Vagina (tissue), 2 donors: ENCODE measurements around the gene DAPK3. TPM values are rescaled to one million over a fixed set of nuclear protein-coding genes. Genes with fewer than 3 reads are reported as not detected.

ENCODE experiments used
- DNase-seq, 2 donors: peaks; one replicate each; pipeline ENCODE4 v3.0.0-alpha.2; 2017; ENCODE audit errors: extremely low spot score in 2 of 2
- H3K27ac ChIP-seq: fragments of 200-600 bp; sonication (generic); one replicate; pipeline ENCODE4 v1.5.1; 2019
- H3K27me3 ChIP-seq: fragments of 200-600 bp; sonication (generic); one replicate; pipeline ENCODE4 v1.5.1; 2019
- H3K36me3 ChIP-seq, 2 donors: fragments of 200-600 bp; sonication (generic); one replicate each; pipeline ENCODE4 v1.5.1; 2017 to 2019
- H3K4me1 ChIP-seq: fragments of 200-600 bp; sonication (generic); one replicate; pipeline ENCODE4 v1.5.1; 2019
- H3K4me3 ChIP-seq, 2 donors: fragments of 200-600 bp; sonication (generic); 1 replicate in 1 of 2; 2 replicates in 1 of 2; pipeline ENCODE4 v1.5.1; 2016 to 2019
- H3K9me3 ChIP-seq: fragments of 200-600 bp; sonication (generic); one replicate; pipeline ENCODE4 v1.5.1; 2019
- CTCF ChIP-seq, 3 experiments: fragments of 450-650 bp in 2 of 3; fragments of 200-600 bp in 1 of 3; sonication (generic) in 1 of 3; IDR thresholded peaks; one replicate each; pipeline ENCODE4 v1.5.1; 2017 to 2019; ENCODE audit warnings: antibody characterized with exemption in 3 of 3, mild to moderate bottlenecking in 2 of 3, moderate library complexity in 2 of 3
- POLR2A ChIP-seq, 2 donors: fragments of 450-650 bp; IDR thresholded peaks; one replicate each; pipeline ENCODE4 v1.6.1; 2017; ENCODE audit warnings: antibody characterized with exemption in 2 of 2, mild to moderate bottlenecking in 2 of 2, moderate library complexity in 2 of 2
- POLR2AphosphoS5 ChIP-seq, 2 donors: sonication (generic); formaldehyde crosslinking; IDR thresholded peaks; one replicate each; pipeline ENCODE4 v1.9.0; 2017; ENCODE audit warnings: antibody characterized with exemption in 2 of 2, mild to moderate bottlenecking in 2 of 2, low read depth in 1 of 2; ENCODE audit not compliant: insufficient read depth in 1 of 2
- intact Hi-C: fragments of 100-400 bp; cut with DNase I; formaldehyde crosslinking; loops from one replicate; pipeline ENCODE4 v1.15.1; 2023
- total RNA-seq: library from RNA; depleted of rRNA; stranded (reverse); fragments of >200 nt; gene quantifications from one replicate; pipeline ENCODE4 v1.2.3, GENCODE V29; 2016

Gene DAPK3
- total RNA-seq, 1 donor from 2014 or later = 62.4 TPM

GRCh38 chr19:3980353-3981251 is 9.7 kb upstream of the DAPK3 start:
- TF ChIP-seq POLR2AphosphoS5 (IDR thresholded peaks at IDR 0.05; ENCODE audit: insufficient read depth in 1 of 2, low read depth in 1 of 2) = no peak
- TF ChIP-seq CTCF (IDR thresholded peaks at IDR 0.05) = no peak
- TF ChIP-seq POLR2A (IDR thresholded peaks at IDR 0.05) = no peak
- no peaks in the 10 kb centered on the region for H3K27me3 ChIP-seq
- DNase-seq = peak in 1 of 2 donors; percentile 87
- H3K27ac ChIP-seq = no peak overlapping the region
- no peaks in the 10 kb centered on the region for H3K9me3 ChIP-seq
- H3K4me1 ChIP-seq = peaks cover 21% of the 10 kb centered on the region
- H3K36me3 ChIP-seq = peaks cover 3 to 88% of the 10 kb centered on the region in 2 donors
- H3K4me3 ChIP-seq = no peak overlapping the region
- intact Hi-C loops = loop anchor here (10.0 kb wide), 1 partner anchor 224 kb away; no protein-coding TSS in a partner anchor

GRCh38 chr19:3979674-3980352 is 8.9 kb upstream of the DAPK3 start:
- intact Hi-C loops = loop anchor here (10.0 kb wide), 1 partner anchor 225 kb away; no protein-coding TSS in a partner anchor
- peak in 1 of 2 donors; percentile 40 for TF ChIP-seq POLR2AphosphoS5 (IDR thresholded peaks at IDR 0.05; ENCODE audit: insufficient read depth in 1 of 2, low read depth in 1 of 2)
- TF ChIP-seq CTCF (IDR thresholded peaks at IDR 0.05) = no peak
- Histone ChIP-seq H3K27me3 (no peaks in the 10 kb centered on the region), H3K4me1 (peaks cover 20% of the 10 kb centered on the region), H3K9me3 (no peaks in the 10 kb centered on the region), H3K36me3 (peaks cover 3 to 90% of the 10 kb centered on the region in 2 donors), H3K4me3 (no peak overlapping the region), H3K27ac (no peak overlapping the region)
- no peak for DNase-seq

- peaks cover 3 to 88% of the 10 kb centered on the region in 2 donors for H3K36me3 ChIP-seq
These were observed 8.4 kb upstream of the DAPK3 start for GRCh38 chr19:3979289-3979673.

GRCh38 chr19:3978145-3978544 is 7.2 kb upstream of the DAPK3 start:
- H3K9me3 ChIP-seq = no peaks in the 10 kb centered on the region
- peaks cover 3 to 77% of the 10 kb centered on the region in 2 donors for H3K36me3 ChIP-seq
- H3K4me1 ChIP-seq = peaks cover 5% of the 10 kb centered on the region
- intact Hi-C loops = no loop called here
- no peak for DNase-seq
- TF ChIP-seq POLR2AphosphoS5 (IDR thresholded peaks at IDR 0.05; ENCODE audit: insufficient read depth in 1 of 2, low read depth in 1 of 2) (no peak), POLR2A (IDR thresholded peaks at IDR 0.05) (no peak), CTCF (IDR thresholded peaks at IDR 0.05) (no peak)
- no peak overlapping the region for H3K4me3 ChIP-seq
- no peak overlapping the region for H3K27ac ChIP-seq
- H3K27me3 ChIP-seq = no peaks in the 10 kb centered on the region

More at GRCh38 chr19:3979289-3979673, 8.4 kb upstream of the DAPK3 start:
- Histone ChIP-seq H3K27me3 (no peaks in the 10 kb centered on the region), H3K9me3 (no peaks in the 10 kb centered on the region), H3K27ac (no peak overlapping the region), H3K4me1 (peaks cover 16% of the 10 kb centered on the region), H3K4me3 (no peak overlapping the region)
- no peak for DNase-seq
- intact Hi-C loops = no loop called here
- TF ChIP-seq POLR2AphosphoS5 (IDR thresholded peaks at IDR 0.05; ENCODE audit: insufficient read depth in 1 of 2, low read depth in 1 of 2) = peak in 1 of 2 donors; percentile 9
- no peak for TF ChIP-seq POLR2A (IDR thresholded peaks at IDR 0.05)
- no peak for TF ChIP-seq CTCF (IDR thresholded peaks at IDR 0.05)
